HL-60 (cell line): ENCODE data around the gene RBFOX1.

Source experiments
- GABPA ChIP-seq: IDR thresholded peaks from 2 replicates; pipeline ENCODE4 v1.6.1; 2012; ENCODE audit warnings: low read depth
- POLR2AphosphoS5 ChIP-seq: IDR thresholded peaks from 2 replicates; pipeline ENCODE4 v1.6.1; 2012; ENCODE audit warnings: low read depth
- SPI1 ChIP-seq: IDR thresholded peaks from 2 replicates; pipeline ENCODE4 v1.6.1; 2012; ENCODE audit warnings: low read depth, mild to moderate bottlenecking, borderline replicate concordance
- TF ChIP-seq, protein P1 (sequence below): IDR thresholded peaks from one replicate; pipeline ENCODE4 v1.5.1; 2011; ENCODE audit warnings: low read length, control low read depth, inconsistent platforms; ENCODE audit not compliant: insufficient read depth
- TF ChIP-seq, protein P2 (sequence below): IDR thresholded peaks from 2 replicates; pipeline ENCODE4 v1.6.1; 2012; ENCODE audit warnings: low read depth; ENCODE audit not compliant: insufficient replicate concordance

DNA sequence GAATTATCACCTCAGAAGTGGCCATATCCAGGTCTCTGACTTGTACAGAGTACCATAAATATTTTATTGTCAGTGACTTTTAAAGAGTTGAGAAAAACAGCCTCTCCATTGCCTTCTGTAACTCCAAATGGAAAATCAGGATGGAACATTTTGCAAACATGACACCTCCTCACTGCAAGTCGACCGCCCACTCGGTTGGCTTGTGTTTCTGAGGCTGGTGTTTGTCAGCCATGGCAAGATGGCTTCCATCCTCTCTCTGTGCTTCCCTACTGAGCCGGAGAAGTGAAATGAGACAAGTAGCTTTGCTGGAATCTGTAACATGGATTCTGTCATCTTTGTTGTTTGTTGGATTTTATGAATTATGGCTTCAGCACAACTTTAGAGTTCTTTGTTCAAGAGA is 172.8 kb downstream of the RBFOX1 start:
- TF ChIP-seq, protein P1, sequence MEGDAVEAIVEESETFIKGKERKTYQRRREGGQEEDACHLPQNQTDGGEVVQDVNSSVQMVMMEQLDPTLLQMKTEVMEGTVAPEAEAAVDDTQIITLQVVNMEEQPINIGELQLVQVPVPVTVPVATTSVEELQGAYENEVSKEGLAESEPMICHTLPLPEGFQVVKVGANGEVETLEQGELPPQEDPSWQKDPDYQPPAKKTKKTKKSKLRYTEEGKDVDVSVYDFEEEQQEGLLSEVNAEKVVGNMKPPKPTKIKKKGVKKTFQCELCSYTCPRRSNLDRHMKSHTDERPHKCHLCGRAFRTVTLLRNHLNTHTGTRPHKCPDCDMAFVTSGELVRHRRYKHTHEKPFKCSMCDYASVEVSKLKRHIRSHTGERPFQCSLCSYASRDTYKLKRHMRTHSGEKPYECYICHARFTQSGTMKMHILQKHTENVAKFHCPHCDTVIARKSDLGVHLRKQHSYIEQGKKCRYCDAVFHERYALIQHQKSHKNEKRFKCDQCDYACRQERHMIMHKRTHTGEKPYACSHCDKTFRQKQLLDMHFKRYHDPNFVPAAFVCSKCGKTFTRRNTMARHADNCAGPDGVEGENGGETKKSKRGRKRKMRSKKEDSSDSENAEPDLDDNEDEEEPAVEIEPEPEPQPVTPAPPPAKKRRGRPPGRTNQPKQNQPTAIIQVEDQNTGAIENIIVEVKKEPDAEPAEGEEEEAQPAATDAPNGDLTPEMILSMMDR = no peak
- TF ChIP-seq GABPA = no peak
- no peak for TF ChIP-seq POLR2AphosphoS5
- TF ChIP-seq, protein P2, sequence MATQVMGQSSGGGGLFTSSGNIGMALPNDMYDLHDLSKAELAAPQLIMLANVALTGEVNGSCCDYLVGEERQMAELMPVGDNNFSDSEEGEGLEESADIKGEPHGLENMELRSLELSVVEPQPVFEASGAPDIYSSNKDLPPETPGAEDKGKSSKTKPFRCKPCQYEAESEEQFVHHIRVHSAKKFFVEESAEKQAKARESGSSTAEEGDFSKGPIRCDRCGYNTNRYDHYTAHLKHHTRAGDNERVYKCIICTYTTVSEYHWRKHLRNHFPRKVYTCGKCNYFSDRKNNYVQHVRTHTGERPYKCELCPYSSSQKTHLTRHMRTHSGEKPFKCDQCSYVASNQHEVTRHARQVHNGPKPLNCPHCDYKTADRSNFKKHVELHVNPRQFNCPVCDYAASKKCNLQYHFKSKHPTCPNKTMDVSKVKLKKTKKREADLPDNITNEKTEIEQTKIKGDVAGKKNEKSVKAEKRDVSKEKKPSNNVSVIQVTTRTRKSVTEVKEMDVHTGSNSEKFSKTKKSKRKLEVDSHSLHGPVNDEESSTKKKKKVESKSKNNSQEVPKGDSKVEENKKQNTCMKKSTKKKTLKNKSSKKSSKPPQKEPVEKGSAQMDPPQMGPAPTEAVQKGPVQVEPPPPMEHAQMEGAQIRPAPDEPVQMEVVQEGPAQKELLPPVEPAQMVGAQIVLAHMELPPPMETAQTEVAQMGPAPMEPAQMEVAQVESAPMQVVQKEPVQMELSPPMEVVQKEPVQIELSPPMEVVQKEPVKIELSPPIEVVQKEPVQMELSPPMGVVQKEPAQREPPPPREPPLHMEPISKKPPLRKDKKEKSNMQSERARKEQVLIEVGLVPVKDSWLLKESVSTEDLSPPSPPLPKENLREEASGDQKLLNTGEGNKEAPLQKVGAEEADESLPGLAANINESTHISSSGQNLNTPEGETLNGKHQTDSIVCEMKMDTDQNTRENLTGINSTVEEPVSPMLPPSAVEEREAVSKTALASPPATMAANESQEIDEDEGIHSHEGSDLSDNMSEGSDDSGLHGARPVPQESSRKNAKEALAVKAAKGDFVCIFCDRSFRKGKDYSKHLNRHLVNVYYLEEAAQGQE = no peak
- TF ChIP-seq SPI1 = no peak
